Right renal pelvis (tissue), 4 donors: ENCODE measurements around the gene VWCE. TPM values are rescaled to one million over a fixed set of nuclear protein-coding genes. Genes with fewer than 3 reads are reported as not detected.
A peak's percentile ranks its signal among the peaks of the same experiment; 100 is the strongest.

Source experiments
- DNase-seq, 4 donors: peaks; one replicate each; pipeline ENCODE4 v3.0.0-alpha.2; 2013; ENCODE audit warnings: low read depth in 4 of 4, low spot score in 3 of 4, missing footprints in 1 of 4
- polyA plus RNA-seq, 4 donors: library from polyadenylated mRNA; unstranded; fragments of 120-200 nt; gene quantifications; one replicate each; pipeline ENCODE4 v1.2.1, GENCODE V29; 2013; ENCODE audit not compliant: insufficient read length in 4 of 4

The VWCE gene, protein sequence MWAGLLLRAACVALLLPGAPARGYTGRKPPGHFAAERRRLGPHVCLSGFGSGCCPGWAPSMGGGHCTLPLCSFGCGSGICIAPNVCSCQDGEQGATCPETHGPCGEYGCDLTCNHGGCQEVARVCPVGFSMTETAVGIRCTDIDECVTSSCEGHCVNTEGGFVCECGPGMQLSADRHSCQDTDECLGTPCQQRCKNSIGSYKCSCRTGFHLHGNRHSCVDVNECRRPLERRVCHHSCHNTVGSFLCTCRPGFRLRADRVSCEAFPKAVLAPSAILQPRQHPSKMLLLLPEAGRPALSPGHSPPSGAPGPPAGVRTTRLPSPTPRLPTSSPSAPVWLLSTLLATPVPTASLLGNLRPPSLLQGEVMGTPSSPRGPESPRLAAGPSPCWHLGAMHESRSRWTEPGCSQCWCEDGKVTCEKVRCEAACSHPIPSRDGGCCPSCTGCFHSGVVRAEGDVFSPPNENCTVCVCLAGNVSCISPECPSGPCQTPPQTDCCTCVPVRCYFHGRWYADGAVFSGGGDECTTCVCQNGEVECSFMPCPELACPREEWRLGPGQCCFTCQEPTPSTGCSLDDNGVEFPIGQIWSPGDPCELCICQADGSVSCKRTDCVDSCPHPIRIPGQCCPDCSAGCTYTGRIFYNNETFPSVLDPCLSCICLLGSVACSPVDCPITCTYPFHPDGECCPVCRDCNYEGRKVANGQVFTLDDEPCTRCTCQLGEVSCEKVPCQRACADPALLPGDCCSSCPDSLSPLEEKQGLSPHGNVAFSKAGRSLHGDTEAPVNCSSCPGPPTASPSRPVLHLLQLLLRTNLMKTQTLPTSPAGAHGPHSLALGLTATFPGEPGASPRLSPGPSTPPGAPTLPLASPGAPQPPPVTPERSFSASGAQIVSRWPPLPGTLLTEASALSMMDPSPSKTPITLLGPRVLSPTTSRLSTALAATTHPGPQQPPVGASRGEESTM
- polyA plus RNA-seq = 1 to 10 TPM; 1.9 to 2.6 (median 2.2) TPM

DNA sequence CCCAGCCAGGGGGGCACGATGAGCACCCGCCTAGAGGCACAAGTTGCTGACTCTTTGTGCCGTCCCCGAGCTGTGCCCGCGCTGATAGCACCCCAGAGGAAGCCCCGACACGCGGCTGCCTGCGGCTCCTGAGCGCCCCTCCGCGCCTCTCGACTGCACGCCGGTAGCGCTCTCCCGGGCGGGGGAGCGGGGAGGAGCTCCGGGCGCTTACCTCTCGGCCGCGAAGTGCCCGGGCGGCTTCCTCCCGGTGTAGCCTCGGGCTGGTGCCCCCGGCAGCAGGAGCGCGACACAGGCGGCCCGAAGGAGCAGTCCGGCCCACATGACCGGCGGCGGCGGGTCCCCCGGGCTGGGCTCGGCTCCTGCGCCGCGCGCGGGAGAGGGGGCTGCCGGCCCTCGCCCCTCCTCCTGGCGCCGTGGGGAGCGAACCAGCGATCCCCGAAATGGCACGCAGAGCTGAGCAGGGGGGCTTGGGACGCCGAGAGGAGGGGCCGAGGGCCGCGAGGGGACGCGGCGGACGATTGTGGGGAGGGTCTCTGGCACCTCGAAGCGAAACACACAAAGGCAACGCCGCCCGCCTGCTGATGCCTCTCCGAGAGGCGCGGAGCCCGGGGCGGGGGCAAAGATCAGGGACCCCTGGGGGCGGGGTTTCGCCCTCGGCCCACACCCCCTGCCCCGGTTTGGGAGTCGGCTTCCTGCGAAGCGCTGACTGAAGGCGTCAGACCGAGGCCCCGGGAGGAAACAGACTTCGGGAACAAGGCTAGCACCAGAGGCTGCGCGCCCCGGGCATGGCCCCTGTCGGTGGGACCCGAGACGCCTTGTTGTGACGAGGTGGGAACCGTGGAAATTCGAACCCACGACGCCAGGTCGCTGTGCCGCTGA lies at the start of gene VWCE:
VWCE (minus strand) TSS at position 600 of the 879 bp plus-strand sequence; CDS start at position 321, 279 bp downstream.
- DNase-seq = peak in 1 of 4 donors; percentile 44

DNA sequence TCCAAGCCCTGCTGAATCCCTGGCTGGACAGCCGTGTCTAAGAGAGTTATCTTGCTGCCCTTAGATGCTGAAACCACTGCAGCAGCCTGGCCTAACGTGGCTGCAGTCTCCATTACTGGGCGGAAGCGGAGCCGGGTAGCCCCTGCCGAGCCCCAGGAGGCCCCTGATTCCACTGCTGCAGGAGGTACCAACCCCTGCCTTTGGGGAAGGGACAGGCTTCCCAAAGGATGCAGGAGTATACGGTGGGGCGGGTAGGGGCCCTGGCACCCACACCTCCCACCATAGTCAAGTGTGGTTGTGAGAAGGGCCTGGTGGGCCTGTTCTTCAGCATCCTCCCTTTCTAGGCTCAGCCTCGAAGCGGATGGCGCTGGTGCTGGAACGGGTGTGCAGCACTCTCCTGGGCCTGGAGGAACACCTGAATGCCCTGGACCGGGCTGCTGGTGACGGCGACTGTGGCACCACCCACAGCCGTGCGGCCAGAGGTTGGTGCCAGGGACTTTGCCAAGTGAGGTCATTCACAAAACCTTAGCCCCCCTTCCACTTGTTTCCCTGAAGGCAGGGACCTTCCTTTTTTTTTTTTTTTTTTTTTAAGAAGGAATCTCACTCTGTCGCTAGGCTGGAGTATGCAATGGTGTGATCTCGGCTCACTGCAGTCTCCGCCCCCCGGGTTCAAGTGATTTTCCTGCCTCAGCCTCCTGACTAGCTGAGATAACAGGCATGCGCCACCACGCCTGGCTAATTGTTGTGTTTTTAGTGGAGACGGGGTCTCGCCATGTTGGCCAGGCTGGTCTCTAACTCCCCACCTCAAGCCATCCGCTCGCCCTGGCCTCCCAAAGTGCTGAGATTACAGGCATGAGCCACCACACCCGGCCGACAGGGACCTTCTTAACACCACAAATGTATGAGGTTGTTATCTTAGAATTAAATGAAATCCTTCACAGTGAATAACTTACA lies 49.0 kb upstream of the VWCE start:
- no peak for DNase-seq

DNA sequence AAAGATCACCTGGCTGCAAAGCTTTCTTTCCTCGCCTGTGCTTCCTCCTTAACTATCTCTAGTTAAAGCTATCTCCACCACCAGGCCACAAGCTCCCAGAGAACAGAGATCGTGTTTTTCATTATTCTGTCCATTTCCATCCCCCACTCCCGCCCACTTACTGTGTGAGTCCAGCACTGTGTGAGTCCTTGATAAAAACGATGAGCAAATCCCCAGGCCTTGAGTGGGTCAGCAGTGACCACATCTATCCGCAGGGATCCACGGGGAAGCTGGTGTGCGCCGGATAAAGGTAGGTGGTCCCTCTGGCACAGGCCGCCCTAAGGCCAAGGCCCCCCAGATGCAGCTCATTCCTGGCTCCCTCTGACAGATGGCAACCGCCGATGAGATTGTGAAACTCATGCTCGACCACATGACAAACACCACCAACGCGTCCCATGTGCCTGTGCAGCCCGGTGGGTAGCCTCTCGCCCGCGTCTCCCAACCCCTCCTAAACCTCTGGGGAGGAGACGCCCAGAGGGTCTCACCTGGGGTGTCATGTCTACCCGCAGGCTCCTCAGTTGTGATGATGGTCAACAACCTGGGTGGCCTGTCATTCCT lies 47.2 kb upstream of the VWCE start:
- no peak for DNase-seq

DNA sequence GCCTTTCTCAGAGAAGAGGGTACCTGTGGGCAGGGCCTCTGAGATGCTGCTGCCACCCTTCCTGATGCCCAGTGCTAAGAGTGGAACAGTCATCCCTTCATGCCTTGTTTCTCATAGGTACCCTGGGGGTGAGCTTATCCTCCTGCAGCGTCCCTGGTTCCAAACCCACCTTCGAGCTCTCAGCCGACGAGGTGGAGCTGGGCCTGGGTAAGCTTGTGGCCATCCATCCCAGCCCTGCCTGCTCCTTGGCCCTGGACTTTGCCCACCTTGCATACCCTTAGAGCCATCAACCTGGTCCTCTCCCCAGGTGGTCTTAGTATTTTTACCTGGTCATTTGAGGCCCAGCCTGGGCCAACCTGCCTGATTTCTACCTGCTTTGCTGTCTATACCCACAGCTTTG lies 46.6 kb upstream of the VWCE start:
- DNase-seq = no peak

DNA sequence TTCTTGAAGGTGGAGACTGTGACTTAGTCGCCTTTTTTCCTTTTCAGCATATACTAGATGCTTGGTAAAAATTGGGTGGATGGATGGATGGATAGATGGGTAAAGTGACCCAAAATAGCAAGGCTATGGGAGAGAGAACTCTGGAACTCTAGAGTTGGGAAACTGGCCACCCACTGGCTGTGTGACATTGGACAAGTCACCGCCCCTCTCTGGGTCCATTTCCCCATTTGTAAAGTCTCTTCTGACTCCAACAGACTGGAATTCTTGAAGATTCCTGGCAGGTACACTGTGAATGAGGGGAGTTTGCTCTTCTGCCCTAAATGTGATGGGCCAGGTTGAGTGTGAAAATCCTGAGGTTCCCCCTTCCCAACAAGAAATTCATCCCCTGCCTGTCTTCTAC lies 45.9 kb upstream of the VWCE start:
- no peak for DNase-seq

DNA sequence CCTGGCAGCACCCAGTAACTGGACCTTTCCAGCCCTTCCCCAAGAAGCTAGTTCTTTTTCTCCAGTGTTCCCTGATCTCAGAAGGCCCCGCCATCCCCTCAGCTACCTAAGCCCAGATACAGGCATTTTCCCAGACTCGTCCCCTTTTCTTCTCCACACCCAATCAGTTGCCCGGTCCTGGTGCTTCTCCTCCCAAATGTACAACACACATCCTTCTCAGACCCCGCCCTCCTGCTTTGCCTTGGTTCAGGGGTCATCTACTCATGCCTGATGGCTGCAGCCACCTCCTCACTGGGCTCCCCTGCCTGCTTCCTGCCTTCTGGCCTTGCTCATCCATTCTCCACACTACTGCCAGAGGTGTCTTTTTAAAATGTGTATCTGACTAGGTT lies 44.4 kb upstream of the VWCE start:
- no peak for DNase-seq

DNA sequence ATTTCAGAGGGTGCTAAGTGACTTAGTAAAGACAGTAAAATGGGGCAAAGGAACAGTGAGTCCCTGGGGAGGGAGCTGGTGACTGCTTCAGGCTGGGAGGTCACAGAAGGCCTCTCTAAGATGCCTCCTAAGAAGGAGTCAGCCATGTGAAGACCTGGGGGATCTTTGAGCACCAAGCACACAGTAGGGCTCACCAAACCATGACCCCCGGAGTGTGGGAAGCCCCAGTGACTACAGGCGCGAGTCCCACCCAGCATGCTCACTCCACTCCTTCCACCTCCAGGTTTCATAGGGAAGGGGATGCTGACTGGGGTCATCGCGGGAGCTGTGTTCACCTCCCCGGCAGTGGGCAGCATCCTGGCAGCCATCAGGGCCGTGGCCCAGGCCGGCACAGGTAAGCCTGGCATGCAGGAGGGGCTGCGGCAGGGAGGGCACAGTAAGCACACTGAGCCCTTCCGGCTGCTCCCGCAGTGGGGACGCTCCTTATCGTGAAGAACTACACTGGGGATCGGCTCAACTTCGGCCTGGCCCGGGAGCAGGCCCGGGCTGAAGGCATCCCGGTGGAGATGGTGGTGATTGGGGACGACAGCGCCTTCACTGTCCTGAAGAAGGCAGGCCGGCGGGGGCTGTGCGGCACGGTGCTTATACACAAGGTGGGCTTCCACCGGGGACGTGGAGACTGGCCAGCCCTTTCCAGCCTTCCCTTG lies 43.8 kb upstream of the VWCE start:
- DNase-seq = no peak

DNA sequence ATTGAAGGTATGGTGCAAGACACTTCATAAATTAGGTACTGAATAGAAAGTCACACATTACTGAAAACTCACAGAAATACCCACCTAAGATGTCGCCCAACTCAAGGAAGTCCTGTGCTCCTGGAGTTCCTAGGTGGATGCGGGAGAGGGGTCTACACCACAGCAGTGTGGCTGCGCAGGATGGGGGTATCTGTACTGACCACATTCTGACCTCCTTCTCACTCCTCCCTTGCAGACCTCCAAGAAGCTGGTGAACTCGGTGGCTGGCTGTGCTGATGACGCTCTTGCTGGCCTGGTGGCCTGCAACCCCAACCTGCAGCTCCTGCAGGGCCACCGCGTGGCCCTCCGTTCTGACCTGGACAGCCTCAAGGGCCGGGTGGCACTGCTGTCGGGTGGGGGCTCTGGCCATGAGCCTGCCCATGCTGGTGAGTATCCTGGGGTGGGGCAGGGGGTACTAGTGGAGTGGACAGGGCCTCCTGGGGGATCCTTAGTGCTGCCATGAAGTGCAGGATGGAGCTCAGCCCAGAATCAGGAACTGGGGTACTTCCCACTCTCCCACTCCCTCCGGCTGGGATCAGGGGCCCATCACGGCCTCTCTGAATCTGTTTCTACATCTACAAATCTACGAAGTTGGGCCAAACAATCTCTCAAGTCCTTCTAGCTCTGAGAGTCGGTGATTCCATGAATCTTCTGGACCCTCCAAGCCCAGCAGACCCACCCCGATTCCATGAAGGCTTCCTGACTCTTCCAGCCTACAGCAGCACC lies 42.8 kb upstream of the VWCE start:
- no peak for DNase-seq

DNA sequence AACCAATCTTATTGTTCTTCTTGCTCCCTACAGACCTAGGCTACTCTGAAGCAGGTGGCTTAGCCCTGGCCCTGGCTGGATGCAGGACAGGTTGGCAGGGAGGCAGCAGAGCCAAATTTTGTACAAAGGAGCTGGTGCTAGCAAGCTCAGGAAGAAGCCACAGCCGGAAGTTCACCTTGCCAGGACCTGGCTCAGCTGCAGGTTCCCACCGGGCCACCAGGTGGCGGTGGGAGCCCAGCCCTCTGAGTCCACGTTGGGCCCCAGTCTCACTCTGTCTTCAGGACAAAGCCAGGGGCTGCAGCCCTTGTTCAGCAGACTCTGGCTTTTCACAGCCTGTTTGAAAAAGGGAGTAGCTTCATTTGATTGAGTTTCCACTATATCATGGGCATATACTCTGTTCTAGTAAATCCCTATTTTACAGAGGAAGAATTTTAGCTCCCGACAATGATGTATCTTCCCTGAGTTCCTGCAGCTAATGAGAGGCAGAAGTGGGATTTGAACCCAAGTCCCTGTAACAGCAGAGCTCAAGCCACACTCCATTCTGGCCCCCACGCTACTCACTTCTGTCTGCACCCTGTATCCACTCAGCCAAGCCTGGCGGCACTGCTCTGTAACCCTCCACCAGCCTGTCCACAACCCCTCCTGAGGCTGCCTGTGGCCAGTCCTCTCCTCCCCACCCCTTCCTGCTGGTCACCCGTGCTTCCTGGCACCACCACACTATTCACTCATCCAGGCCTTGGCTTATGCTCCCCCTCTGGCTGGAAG lies 41.2 kb upstream of the VWCE start:
- peak; percentile 61 to 65 (median 63) for DNase-seq

DNA sequence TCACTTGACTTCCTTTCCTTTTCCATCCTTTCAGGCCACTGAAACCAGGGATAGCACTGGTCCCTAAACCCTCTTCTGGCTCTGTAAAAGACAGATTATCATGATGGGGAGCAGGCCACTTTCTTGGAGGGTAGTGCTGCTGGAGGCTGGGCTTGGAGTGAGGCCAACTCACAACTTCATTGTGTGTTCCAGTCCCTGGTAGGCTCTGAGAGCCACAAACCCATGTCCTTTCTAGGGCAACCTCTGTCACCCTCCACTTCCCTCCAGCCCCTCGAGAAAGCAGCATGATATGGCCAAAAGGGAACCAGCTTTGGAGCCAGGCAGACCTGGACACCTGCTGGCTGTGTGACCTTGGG lies 40.2 kb upstream of the VWCE start:
- no peak for DNase-seq

DNA sequence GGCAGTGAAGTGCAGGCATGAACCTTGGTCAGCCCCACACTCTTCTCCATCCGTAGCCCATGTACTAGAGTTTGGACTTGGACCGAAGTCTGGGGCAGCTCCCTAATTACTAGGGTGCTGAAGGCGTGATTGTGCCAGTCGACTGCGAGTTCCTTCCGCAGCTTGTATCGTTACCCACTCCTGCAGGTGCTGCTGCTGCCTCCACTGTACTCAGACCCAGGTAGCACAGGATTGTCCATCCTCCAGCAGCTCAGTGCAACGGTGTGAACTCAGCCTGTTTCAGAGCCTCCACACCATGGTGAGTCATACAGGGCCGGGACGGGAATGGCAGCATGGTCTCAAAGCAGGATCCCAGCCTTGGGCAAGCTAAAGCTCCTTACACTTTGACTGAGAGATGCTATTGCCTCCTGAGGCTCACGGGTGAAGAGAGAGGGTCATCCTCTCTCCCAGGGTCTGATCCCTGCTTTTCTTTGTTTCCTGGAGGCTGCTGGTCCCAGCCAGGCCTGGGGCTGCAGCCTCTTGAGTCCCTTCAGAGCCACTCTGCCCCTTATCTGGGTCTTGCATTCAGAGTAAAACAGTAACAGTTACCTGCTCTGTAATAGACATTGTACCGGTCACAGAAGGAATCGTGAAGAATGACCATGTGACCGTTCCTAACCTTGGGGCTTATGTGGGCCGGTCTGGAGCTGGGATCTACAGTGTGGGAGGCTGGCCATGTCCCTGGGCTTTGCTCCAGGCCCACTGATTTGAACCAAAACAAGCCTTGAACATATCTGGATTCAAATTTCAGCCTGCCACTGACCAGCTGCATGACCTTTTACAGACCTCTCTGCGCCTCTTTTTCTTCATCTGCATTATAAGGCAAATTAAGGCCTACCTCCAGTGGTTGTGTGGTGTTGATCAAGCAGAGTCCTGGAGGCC lies 39.6 kb upstream of the VWCE start:
- no peak for DNase-seq

DNA sequence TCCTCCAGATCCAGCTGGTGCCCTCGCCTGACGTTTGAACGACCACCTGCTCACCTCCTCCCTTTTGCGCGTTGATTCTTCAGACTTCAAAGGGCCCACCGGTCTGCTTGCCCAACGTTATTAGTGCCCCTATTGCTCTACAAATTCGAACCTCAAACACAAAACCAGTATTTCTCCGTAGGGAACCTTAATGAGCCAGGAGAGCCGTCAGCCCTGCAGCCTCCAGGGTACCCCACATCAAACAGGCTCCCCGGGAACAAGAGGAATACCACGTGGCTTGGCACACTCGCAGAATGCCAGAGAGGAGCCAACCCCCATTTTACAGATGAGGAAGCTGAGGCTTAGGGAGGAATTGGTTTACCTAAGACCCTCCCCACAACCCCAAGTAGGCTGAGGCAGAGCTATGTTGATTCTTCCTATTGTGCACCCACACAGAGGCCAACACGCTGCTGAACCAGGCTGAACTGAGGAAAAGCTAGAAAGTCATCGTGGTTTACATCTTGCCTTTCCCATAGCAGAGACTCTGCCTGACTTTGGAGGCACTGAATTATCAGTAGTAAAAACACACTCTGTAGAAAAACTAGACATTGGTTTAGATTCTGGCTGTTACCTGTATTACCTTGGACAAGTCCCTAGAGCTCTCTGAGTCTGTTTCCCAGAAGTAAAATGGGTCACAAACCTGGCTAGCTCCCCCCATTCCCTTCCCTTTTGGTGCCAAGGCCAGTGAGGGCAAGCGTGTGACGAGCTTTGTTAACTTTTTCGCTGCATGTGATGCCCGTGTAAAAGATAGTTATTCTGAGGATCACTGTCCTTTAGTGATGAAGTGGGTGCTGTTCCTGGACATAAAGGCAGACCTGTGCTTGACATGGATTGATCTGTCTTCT lies 38.7 kb upstream of the VWCE start:
- DNase-seq = peak in 1 of 4 donors; percentile 8

DNA sequence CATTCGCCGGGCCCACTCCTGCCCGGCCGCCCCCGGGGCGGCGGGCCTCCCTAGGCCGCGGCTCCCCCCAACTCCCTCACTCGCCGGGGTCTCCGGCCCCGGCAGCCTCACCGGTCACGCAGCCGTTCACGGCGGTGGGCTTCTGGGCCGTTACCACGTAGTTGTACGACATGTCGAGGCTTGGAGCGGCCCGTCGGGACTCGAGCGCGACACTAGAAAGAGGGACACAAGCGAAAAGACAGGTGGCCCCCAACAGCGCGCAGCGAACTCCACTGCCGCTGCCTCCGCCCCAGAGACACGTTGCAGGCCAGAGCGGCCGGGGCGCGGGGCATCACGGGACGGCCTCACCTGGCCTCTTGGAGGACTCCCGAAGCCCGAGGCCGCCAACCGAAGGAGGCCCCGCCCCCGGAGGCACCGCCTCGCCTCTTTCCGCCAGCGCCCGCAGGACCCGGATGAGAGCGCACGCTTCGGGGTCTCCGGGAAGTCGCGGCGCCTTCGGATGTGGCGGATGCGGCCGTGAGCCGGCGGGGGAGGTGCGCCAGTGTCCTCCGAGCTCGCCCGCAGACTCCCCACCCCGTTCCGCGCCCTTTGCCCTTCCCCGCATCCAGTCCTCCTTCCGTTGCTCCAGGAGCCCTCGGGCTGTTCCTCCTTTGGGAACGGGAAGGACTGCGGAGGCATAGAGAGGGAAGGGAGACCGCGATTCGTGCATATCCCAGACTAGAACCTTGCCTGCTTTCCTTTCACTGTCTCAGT lies 37.9 kb upstream of the VWCE start, which contains the start of the genes DDB1 and TKFC:
DDB1 (minus strand) TSS at position 309 of the 753 bp plus-strand sequence; CDS start at position 172, 137 bp downstream.
TKFC (plus strand) TSS at position 432 of the 753 bp plus-strand sequence. CDS start 1,501 bp downstream, outside the sequence.
- DNase-seq = peak; percentile 89 to 92 (median 90)

DNA sequence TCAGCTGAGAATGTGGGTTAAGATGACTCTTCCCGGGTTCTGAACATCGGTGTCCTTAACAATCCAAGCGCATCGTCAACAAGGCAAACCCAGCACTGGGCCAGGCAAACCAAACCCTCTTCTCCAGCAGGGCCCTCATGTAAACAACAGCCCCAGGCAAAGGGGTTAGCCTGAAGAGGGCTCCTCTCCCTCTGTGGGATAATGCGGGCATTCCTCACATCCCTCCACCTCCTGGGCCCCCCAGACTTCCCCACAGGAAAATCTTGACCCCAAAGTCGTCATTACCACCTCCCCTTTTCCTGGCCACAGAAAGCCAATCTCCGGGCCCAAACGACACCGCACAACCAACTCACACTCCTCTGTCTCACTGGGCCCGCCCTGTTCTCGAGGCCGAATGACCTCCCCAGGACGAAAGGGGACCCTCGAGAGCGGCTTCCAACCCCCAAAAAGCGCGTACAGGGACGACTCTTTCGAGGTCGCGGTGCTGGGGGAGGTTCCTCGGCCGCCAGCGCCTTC lies 37.2 kb upstream of the VWCE start:
- peak in 1 of 4 donors; percentile 1 for DNase-seq
